HCT116 (cell line): ENCODE measurements around the gene CLIC3. TPM values are rescaled to one million over a fixed set of nuclear protein-coding genes. Genes with fewer than 3 reads are reported as not detected.

Experiments used
- ATAC-seq: fragments of 200-7000 bp; cut with Tn5 transposase; 2 replicates; pipeline ENCODE4 v1.9.1; 2020; ENCODE audit warnings: mild to moderate bottlenecking, moderate library complexity
- BruUV-seq: library from RNA; stranded (reverse); fragments of 400-500 nt; replicated peaks from 2 replicates; lab custom pipeline; 2021; lab: Mats Ljungman, UMichigan
- CTCF ChIA-PET: fragments of 300-600 bp; sonication (Branson Sonifier 250); formaldehyde crosslinking; loops from one replicate; lab custom pipeline; 2021; ENCODE audit warnings: antibody characterized with exemption; lab: Charles Lee
- POLR2A ChIA-PET: fragments of 300-600, 350-600 bp; sonication (Branson Sonifier 250); formaldehyde crosslinking; loops from one replicate; lab custom pipeline; 2021; ENCODE audit warnings: antibody characterized with exemption; lab: Charles Lee
- RAD21 ChIA-PET, 2 experiments: fragments of 300-600 bp; sonication (Branson Sonifier 250); formaldehyde crosslinking; loops; one replicate each; lab custom pipeline; 2023; ENCODE audit warnings: low total read pairs in 2 of 2; ENCODE audit not compliant: uncharacterized antibody in 2 of 2, unreplicated experiment in 2 of 2, low non-redundant PET in 1 of 2; lab: Charles Lee
- DNase-seq: peaks from one replicate; pipeline ENCODE4 v3.0.0-alpha.2; 2010; ENCODE audit warnings: low read depth, low spot score
- H2AFZ ChIP-seq: fragments of 200-600 bp; shearing (Covaris generic), sonication (generic); 2 replicates; pipeline ENCODE4 v1.6.1; 2017; ENCODE audit warnings: low read depth, mixed run types, mixed read lengths, antibody characterized with exemption, low read length; ENCODE audit not compliant: poor library complexity, severe bottlenecking
- H3K27ac ChIP-seq: 2 replicates; pipeline ENCODE4 v1.5.1; 2012; ENCODE audit warnings: low read depth, low read length
- H3K27me3 ChIP-seq: fragments of 200-600 bp; sonication (generic); 2 replicates; pipeline ENCODE4 v1.6.1; 2016; ENCODE audit warnings: mixed run types, low read length, mixed read lengths; ENCODE audit not compliant: insufficient read depth
- H3K36me3 ChIP-seq, 2 experiments: fragments of 200-500 bp in 1 of 2; fragments of 200-600 bp in 1 of 2; sonication (Bioruptor generic) in 1 of 2; sonication (generic) in 1 of 2; 2 replicates each; pipeline versions ENCODE4 v1.5.1 to v1.6.1; 2014 to 2016; ENCODE audit warnings: low read length in 2 of 2, inconsistent platforms in 1 of 2, mixed read lengths in 1 of 2, mixed run types in 1 of 2; ENCODE audit not compliant: insufficient read depth in 2 of 2, control insufficient read depth in 1 of 2
- H3K4me1 ChIP-seq, 2 experiments: fragments of 200-600 bp in 1 of 2; sonication (generic) in 1 of 2; 2 replicates each; pipeline versions ENCODE4 v1.5.1 to v1.6.1; 2012 to 2017; ENCODE audit warnings: low read length in 2 of 2, inconsistent platforms in 1 of 2, mild to moderate bottlenecking in 1 of 2, mixed read lengths in 1 of 2, mixed run types in 1 of 2, moderate library complexity in 1 of 2; ENCODE audit not compliant: insufficient read depth in 2 of 2, control insufficient read depth in 1 of 2
- H3K4me2 ChIP-seq: fragments of 200-600 bp; sonication (generic); 2 replicates; pipeline ENCODE4 v1.6.1; 2017; ENCODE audit warnings: mixed run types, low read length, mixed read lengths
- H3K4me3 ChIP-seq, 2 experiments: fragments of 200-600 bp in 1 of 2; sonication (generic) in 1 of 2; replicated peaks in 1 of 2; 2 replicates each; pipeline ENCODE4 v1.5.1; 2011 to 2016; ENCODE audit warnings: low read length in 2 of 2, control low read depth in 1 of 2, low read depth in 1 of 2, mild to moderate bottlenecking in 1 of 2, mixed read lengths in 1 of 2, mixed run types in 1 of 2
- H3K79me2 ChIP-seq: fragments of 200-600 bp; sonication (generic); 2 replicates; pipeline ENCODE4 v1.6.1; 2017; ENCODE audit warnings: mild to moderate bottlenecking, mixed run types, low read length, moderate library complexity, mixed read lengths; ENCODE audit not compliant: insufficient read depth
- H3K9ac ChIP-seq: fragments of 200-600 bp; sonication (generic); 2 replicates; pipeline ENCODE4 v1.6.1; 2016; ENCODE audit warnings: low read length, mixed read lengths
- H3K9me2 ChIP-seq: fragments of 200-600 bp; sonication (generic), shearing (Covaris generic); 2 replicates; pipeline ENCODE4 v1.6.1; 2017; ENCODE audit warnings: mixed run types, mild to moderate bottlenecking, moderate library complexity; ENCODE audit not compliant: insufficient read depth
- H3K9me3 ChIP-seq, 2 experiments: fragments of 200-500 bp in 1 of 2; fragments of 200-600 bp in 1 of 2; sonication (Bioruptor generic) in 1 of 2; sonication (generic) in 1 of 2; 2 replicates each; pipeline ENCODE4 v1.6.1; 2014 to 2017; ENCODE audit warnings: low read length in 2 of 2, mixed read lengths in 2 of 2, inconsistent platforms in 1 of 2, low read depth in 1 of 2, mild to moderate bottlenecking in 1 of 2, mixed run types in 1 of 2, moderate library complexity in 1 of 2; ENCODE audit not compliant: control insufficient read depth in 1 of 2, insufficient read depth in 1 of 2
- H4K20me1 ChIP-seq: fragments of 200-600 bp; sonication (generic), shearing (Covaris generic); 2 replicates; pipeline ENCODE4 v1.6.1; 2017; ENCODE audit warnings: mixed run types, mild to moderate bottlenecking, moderate library complexity; ENCODE audit not compliant: insufficient read depth
- ATF3 ChIP-seq: IDR thresholded peaks from 2 replicates; pipeline ENCODE4 v1.6.1; 2012
- ELF1 ChIP-seq: IDR thresholded peaks from 2 replicates; pipeline ENCODE4 v1.6.1; 2012; ENCODE audit warnings: low read depth, borderline replicate concordance
- REST ChIP-seq: IDR thresholded peaks from 2 replicates; pipeline ENCODE4 v1.6.1; 2012; ENCODE audit warnings: low read depth
- SP1 ChIP-seq: IDR thresholded peaks from 2 replicates; pipeline ENCODE4 v1.6.1; 2012; ENCODE audit warnings: low read depth
- TCF7L2 ChIP-seq: IDR thresholded peaks from 2 replicates; pipeline ENCODE4 v1.7.0; 2011; ENCODE audit warnings: borderline replicate concordance, inconsistent platforms; ENCODE audit not compliant: insufficient read depth, insufficient read length; ENCODE audit errors: extremely low read depth
- ZBTB33 ChIP-seq: IDR thresholded peaks from 2 replicates; pipeline ENCODE4 v1.6.1; 2011; ENCODE audit warnings: mild to moderate bottlenecking, low read length, moderate library complexity; ENCODE audit not compliant: insufficient replicate concordance; ENCODE audit errors: extremely low read depth
- intact Hi-C: fragments of 100-400 bp; cut with micrococcal nuclease; formaldehyde crosslinking; loops from 2 replicates; pipeline ENCODE4 v1.10.0; 2022
- total RNA-seq: library from RNA; stranded (reverse); gene quantifications from one replicate; pipeline ENCODE4 v1.2.1, GENCODE V29; 2021; ENCODE audit not compliant: unreplicated experiment

CLIC3 gene
- total RNA-seq, 1 experiment from 2014 or later: 8.4 TPM

GRCh38 chr9:137038916-137039315 lies 42.5 kb upstream of the CLIC3 start:
- H3K27ac ChIP-seq: no peak overlapping the region
- H3K27me3 ChIP-seq: no peaks in the 10 kb centered on the region
- intact Hi-C loops: loop anchor here (5.0 kb wide), 1 partner anchor 197 kb away; the partner anchor contains the start of gene AJM1
- BruUV-seq: no TSS peak
- RAD21 ChIA-PET: no interaction called here
- peaks cover 7% of the 10 kb centered on the region; the same call in 1 of the 2 replicates for H3K79me2 ChIP-seq
- no peak overlapping the region for H3K4me2 ChIP-seq
- no peaks in the 10 kb centered on the region for H3K9me3 ChIP-seq
- no peaks in the 10 kb centered on the region for H4K20me1 ChIP-seq
- H3K4me1 ChIP-seq: peaks cover 11 to 21% of the 10 kb centered on the region in 2 experiments; a peak in 3 of 4 replicates
- no peak overlapping the region for H3K9ac ChIP-seq
- CTCF ChIA-PET: interaction anchor here (1.4 kb wide), 1 partner anchor 10 kb away, joined by 5 read pairs; no protein-coding TSS in a partner anchor
- ATAC-seq: no peak
- peaks cover 3 to 7% of the 10 kb centered on the region in 2 experiments; a peak in 2 of 4 replicates for H3K36me3 ChIP-seq
- no peak overlapping the region for H3K4me3 ChIP-seq
- POLR2A ChIA-PET: no interaction called here
- no peaks in the 10 kb centered on the region for H3K9me2 ChIP-seq
- DNase-seq: no peak
- H2AFZ ChIP-seq: no peak overlapping the region
- TF ChIP-seq ATF3 (no peak), ELF1 (no peak), SP1 (no peak), REST (no peak), ZBTB33 (no peak), TCF7L2 (no peak)
